NCI-H748 treated with DMSO at 0.1 percent for 48 hours (cell line): Measurements from ENCODE around the gene LYZL4.

Source experiments
- DNase-seq: peaks from one replicate; lab custom pipeline; 2025; lab: John Stamatoyannopoulos, UW

Gene LYZL4

GRCh38 chr3:42371776-42372175 is 38.6 kb downstream of the LYZL4 start:
- DNase-seq, result no peak

- DNase-seq, result no peak
Measured at GRCh38 chr3:42369832-42370231, 40.6 kb downstream of the LYZL4 start.

- no peak for DNase-seq
Measured at GRCh38 chr3:42369304-42369703, 41.1 kb downstream of the LYZL4 start.

- no peak for DNase-seq
Measured at GRCh38 chr3:42368861-42369260, 41.5 kb downstream of the LYZL4 start.

GRCh38 chr3:42367903-42368302 is 42.5 kb downstream of the LYZL4 start:
- DNase-seq, result no peak

GRCh38 chr3:42366550-42366949 is 43.9 kb downstream of the LYZL4 start:
- DNase-seq, result no peak

- DNase-seq, result no peak
Measured at GRCh38 chr3:42357335-42357734, 53.1 kb downstream of the LYZL4 start.

GRCh38 chr3:42355612-42356011 is 54.8 kb downstream of the LYZL4 start:
- DNase-seq, result no peak

- no peak for DNase-seq
Measured at GRCh38 chr3:42353631-42354030, 56.8 kb downstream of the LYZL4 start.

GRCh38 chr3:42351207-42351606 is 59.2 kb downstream of the LYZL4 start:
- DNase-seq, result no peak

- no peak for DNase-seq
Measured at GRCh38 chr3:42349765-42350594, 60.4 kb downstream of the LYZL4 start.

GRCh38 chr3:42347928-42348327 is 62.5 kb downstream of the LYZL4 start:
- DNase-seq, result no peak
